ENCODE results near the gene EFEMP1.

EFEMP1 gene

GRCh38 chr2:55885127-55885943, 38.2 kb downstream of the EFEMP1 start:
- H4K8ac ChIP-seq (ENCODE audit: low read depth, low read length) = no peak overlapping the region
- no peak overlapping the region for H2AK5ac ChIP-seq (ENCODE audit: low read depth, low read length)
- H3K4me3 ChIP-seq (ENCODE audit: low read length in 2 of 2) = no peak overlapping the region
- no peak overlapping the region for H2BK120ac ChIP-seq (ENCODE audit: low read depth, low read length)
- H3K36me3 ChIP-seq (replicated peaks in 1 of 2; ENCODE audit: control insufficient read depth in 2 of 2, insufficient read depth in 2 of 2, low read length in 2 of 2) = peaks cover 0 to 2% of the 10 kb centered on the region in 2 donors
- H2BK12ac ChIP-seq (ENCODE audit: low read length) = no peak overlapping the region
- no peak overlapping the region for H3K4me2 ChIP-seq (ENCODE audit: insufficient read depth, low read length, poor library complexity, severe bottlenecking)
- no peaks in the 10 kb centered on the region for H3K9me3 ChIP-seq (replicated peaks in 1 of 2; ENCODE audit: control insufficient read depth in 2 of 2, insufficient read depth in 1 of 2, low read depth in 1 of 2, low read length in 2 of 2)
- no peaks in the 10 kb centered on the region for H3K27me3 ChIP-seq (ENCODE audit: control insufficient read depth in 3 of 3, insufficient read depth in 3 of 3, low read depth in 1 of 3, low read length in 3 of 3)
- no peak overlapping the region for H3K14ac ChIP-seq (ENCODE audit: low read length)
- no peak overlapping the region for H3K27ac ChIP-seq (replicated peaks; ENCODE audit: low read length)
- DNase-seq (ENCODE audit: low spot score) = no peak
- H2BK5ac ChIP-seq (ENCODE audit: low read length) = no peak overlapping the region
- peaks cover 0 to 9% of the 10 kb centered on the region in 2 donors for H3K4me1 ChIP-seq (ENCODE audit: control insufficient read depth in 2 of 2, insufficient read depth in 1 of 2, low read depth in 1 of 2, low read length in 2 of 2)
- no CpG with 5 or more reads among the region's 11 CpGs for WGBS, 2 donors (ENCODE audit: extremely low coverage in 2 of 2, insufficient read length in 2 of 2, insufficient replicate concordance in 1 of 2)
- H2BK15ac ChIP-seq (ENCODE audit: low read length) = no peak overlapping the region
- no peak overlapping the region for H3K9ac ChIP-seq (ENCODE audit: low read depth, low read length, poor library complexity)
- H3K4ac ChIP-seq (ENCODE audit: low read length) = no peak overlapping the region
- H4K91ac ChIP-seq (ENCODE audit: low read depth, low read length, poor library complexity) = no peak overlapping the region
- H3K18ac ChIP-seq (ENCODE audit: low read length) = no peak overlapping the region
- H2AFZ ChIP-seq (ENCODE audit: low read length) = no peak overlapping the region
- no peak overlapping the region for H3K23ac ChIP-seq (ENCODE audit: low read depth, low read length, poor library complexity)
- no peaks in the 10 kb centered on the region for H3K79me1 ChIP-seq (ENCODE audit: low read depth, low read length)

GRCh38 chr2:55883829-55884228, 39.8 kb downstream of the EFEMP1 start:
- no peak overlapping the region for H3K23ac ChIP-seq (ENCODE audit: low read depth, low read length, poor library complexity)
- H3K36me3 ChIP-seq (replicated peaks in 1 of 2; ENCODE audit: control insufficient read depth in 2 of 2, insufficient read depth in 2 of 2, low read length in 2 of 2) = peaks cover 0 to 2% of the 10 kb centered on the region in 2 donors
- no peak overlapping the region for H4K91ac ChIP-seq (ENCODE audit: low read depth, low read length, poor library complexity)

GRCh38 chr2:55883357-55883756, 40.2 kb downstream of the EFEMP1 start:
- no peak overlapping the region for H2BK120ac ChIP-seq (ENCODE audit: low read depth, low read length)
- no peak overlapping the region for H3K14ac ChIP-seq (ENCODE audit: low read length)
- no peak overlapping the region for H2BK5ac ChIP-seq (ENCODE audit: low read length)
- peaks cover 0 to 2% of the 10 kb centered on the region in 2 donors for H3K36me3 ChIP-seq (replicated peaks in 1 of 2; ENCODE audit: control insufficient read depth in 2 of 2, insufficient read depth in 2 of 2, low read length in 2 of 2)
- no peak overlapping the region for H2BK12ac ChIP-seq (ENCODE audit: low read length)
- no peak overlapping the region for H3K23ac ChIP-seq (ENCODE audit: low read depth, low read length, poor library complexity)
- H2AFZ ChIP-seq (ENCODE audit: low read length) = no peak overlapping the region
- no peak overlapping the region for H4K91ac ChIP-seq (ENCODE audit: low read depth, low read length, poor library complexity)
- H3K9me3 ChIP-seq (replicated peaks in 1 of 2; ENCODE audit: control insufficient read depth in 2 of 2, insufficient read depth in 1 of 2, low read depth in 1 of 2, low read length in 2 of 2) = no peaks in the 10 kb centered on the region
- no peaks in the 10 kb centered on the region for H3K27me3 ChIP-seq (ENCODE audit: control insufficient read depth in 3 of 3, insufficient read depth in 3 of 3, low read depth in 1 of 3, low read length in 3 of 3)
- no peak for DNase-seq (ENCODE audit: low spot score)
- H3K9ac ChIP-seq (ENCODE audit: low read depth, low read length, poor library complexity) = no peak overlapping the region
- H4K8ac ChIP-seq (ENCODE audit: low read depth, low read length) = no peak overlapping the region
- H3K18ac ChIP-seq (ENCODE audit: low read length) = no peak overlapping the region
- H2AK5ac ChIP-seq (ENCODE audit: low read depth, low read length) = no peak overlapping the region
- WGBS, 2 donors (ENCODE audit: extremely low coverage in 2 of 2, insufficient read length in 2 of 2, insufficient replicate concordance in 1 of 2) = no CpG with 5 or more reads among the region's 3 CpGs
- no peak overlapping the region for H3K4ac ChIP-seq (ENCODE audit: low read length)
- H2BK15ac ChIP-seq (ENCODE audit: low read length) = no peak overlapping the region
- H3K79me1 ChIP-seq (ENCODE audit: low read depth, low read length) = no peaks in the 10 kb centered on the region
- no peak overlapping the region for H3K4me3 ChIP-seq (ENCODE audit: low read length in 2 of 2)
- H3K4me1 ChIP-seq (ENCODE audit: control insufficient read depth in 2 of 2, insufficient read depth in 1 of 2, low read depth in 1 of 2, low read length in 2 of 2) = peaks cover 0 to 5% of the 10 kb centered on the region in 2 donors
- H3K4me2 ChIP-seq (ENCODE audit: insufficient read depth, low read length, poor library complexity, severe bottlenecking) = no peak overlapping the region
- no peak overlapping the region for H3K27ac ChIP-seq (replicated peaks; ENCODE audit: low read length)

More at GRCh38 chr2:55883829-55884228, 39.8 kb downstream of the EFEMP1 start:
- DNase-seq (ENCODE audit: low spot score) = no peak
- no peak overlapping the region for H2BK12ac ChIP-seq (ENCODE audit: low read length)
- H3K4ac ChIP-seq (ENCODE audit: low read length) = no peak overlapping the region
- no peak overlapping the region for H4K8ac ChIP-seq (ENCODE audit: low read depth, low read length)
- no peak overlapping the region for H3K14ac ChIP-seq (ENCODE audit: low read length)
- no peaks in the 10 kb centered on the region for H3K27me3 ChIP-seq (ENCODE audit: control insufficient read depth in 3 of 3, insufficient read depth in 3 of 3, low read depth in 1 of 3, low read length in 3 of 3)
- no peak overlapping the region for H2BK15ac ChIP-seq (ENCODE audit: low read length)
- H3K9ac ChIP-seq (ENCODE audit: low read depth, low read length, poor library complexity) = no peak overlapping the region
- no peak overlapping the region for H3K18ac ChIP-seq (ENCODE audit: low read length)
- H3K4me2 ChIP-seq (ENCODE audit: insufficient read depth, low read length, poor library complexity, severe bottlenecking) = no peak overlapping the region
- no peak overlapping the region for H2BK120ac ChIP-seq (ENCODE audit: low read depth, low read length)
- no peak overlapping the region for H2BK5ac ChIP-seq (ENCODE audit: low read length)
- no CpG with 5 or more reads among the region's 1 CpG for WGBS, 2 donors (ENCODE audit: extremely low coverage in 2 of 2, insufficient read length in 2 of 2, insufficient replicate concordance in 1 of 2)
- no peak overlapping the region for H2AFZ ChIP-seq (ENCODE audit: low read length)
- H3K4me1 ChIP-seq (ENCODE audit: control insufficient read depth in 2 of 2, insufficient read depth in 1 of 2, low read depth in 1 of 2, low read length in 2 of 2) = peaks cover 0 to 7% of the 10 kb centered on the region in 2 donors
- H3K9me3 ChIP-seq (replicated peaks in 1 of 2; ENCODE audit: control insufficient read depth in 2 of 2, insufficient read depth in 1 of 2, low read depth in 1 of 2, low read length in 2 of 2) = no peaks in the 10 kb centered on the region
- no peak overlapping the region for H3K27ac ChIP-seq (replicated peaks; ENCODE audit: low read length)
- no peak overlapping the region for H2AK5ac ChIP-seq (ENCODE audit: low read depth, low read length)
- H3K79me1 ChIP-seq (ENCODE audit: low read depth, low read length) = no peaks in the 10 kb centered on the region
- H3K4me3 ChIP-seq (ENCODE audit: low read length in 2 of 2) = no peak overlapping the region

GRCh38 chr2:55882954-55883353, 40.6 kb downstream of the EFEMP1 start:
- H2BK5ac ChIP-seq (ENCODE audit: low read length) = no peak overlapping the region
- no peak overlapping the region for H2AFZ ChIP-seq (ENCODE audit: low read length)
- no peak overlapping the region for H4K91ac ChIP-seq (ENCODE audit: low read depth, low read length, poor library complexity)
- H3K36me3 ChIP-seq (replicated peaks in 1 of 2; ENCODE audit: control insufficient read depth in 2 of 2, insufficient read depth in 2 of 2, low read length in 2 of 2) = peaks cover 0 to 2% of the 10 kb centered on the region in 2 donors
- no peak for DNase-seq (ENCODE audit: low spot score)
- H2BK12ac ChIP-seq (ENCODE audit: low read length) = no peak overlapping the region
- H3K4ac ChIP-seq (ENCODE audit: low read length) = no peak overlapping the region
- H3K4me3 ChIP-seq (ENCODE audit: low read length in 2 of 2) = no peak overlapping the region
- no peak overlapping the region for H3K27ac ChIP-seq (replicated peaks; ENCODE audit: low read length)
- no peak overlapping the region for H3K4me2 ChIP-seq (ENCODE audit: insufficient read depth, low read length, poor library complexity, severe bottlenecking)
- no CpG with 5 or more reads among the region's 4 CpGs for WGBS, 2 donors (ENCODE audit: extremely low coverage in 2 of 2, insufficient read length in 2 of 2, insufficient replicate concordance in 1 of 2)
- no peak overlapping the region for H3K18ac ChIP-seq (ENCODE audit: low read length)
- H3K27me3 ChIP-seq (ENCODE audit: control insufficient read depth in 3 of 3, insufficient read depth in 3 of 3, low read depth in 1 of 3, low read length in 3 of 3) = no peaks in the 10 kb centered on the region
- no peak overlapping the region for H3K14ac ChIP-seq (ENCODE audit: low read length)
- no peaks in the 10 kb centered on the region for H3K9me3 ChIP-seq (replicated peaks in 1 of 2; ENCODE audit: control insufficient read depth in 2 of 2, insufficient read depth in 1 of 2, low read depth in 1 of 2, low read length in 2 of 2)
- H2BK15ac ChIP-seq (ENCODE audit: low read length) = no peak overlapping the region
- no peaks in the 10 kb centered on the region for H3K79me1 ChIP-seq (ENCODE audit: low read depth, low read length)
- H3K9ac ChIP-seq (ENCODE audit: low read depth, low read length, poor library complexity) = no peak overlapping the region
- H2BK120ac ChIP-seq (ENCODE audit: low read depth, low read length) = no peak overlapping the region
- H3K4me1 ChIP-seq (ENCODE audit: control insufficient read depth in 2 of 2, insufficient read depth in 1 of 2, low read depth in 1 of 2, low read length in 2 of 2) = peaks cover 0 to 4% of the 10 kb centered on the region in 2 donors
- H3K23ac ChIP-seq (ENCODE audit: low read depth, low read length, poor library complexity) = no peak overlapping the region
- H4K8ac ChIP-seq (ENCODE audit: low read depth, low read length) = no peak overlapping the region
- H2AK5ac ChIP-seq (ENCODE audit: low read depth, low read length) = no peak overlapping the region

All from neuronal stem cell (in vitro differentiated cells).